Mesenchymal stem cell (in vitro differentiated cells and primary cell): ENCODE measurements around the gene MSRB3.

Experiments
- DNase-seq: peaks from one replicate; pipeline ENCODE4 v3.0.0-alpha.2; 2013
- H2AFZ ChIP-seq: one replicate; pipeline ENCODE4 v1.6.1; 2013; ENCODE audit warnings: low read depth, mild to moderate bottlenecking, control low read depth, inconsistent platforms, low read length, moderate library complexity
- H2AK5ac ChIP-seq: 2 replicates; pipeline ENCODE4 v1.6.1; 2013; ENCODE audit warnings: low read length, moderate library complexity, mild to moderate bottlenecking, inconsistent platforms; ENCODE audit not compliant: severe bottlenecking
- H2BK120ac ChIP-seq: one replicate; pipeline ENCODE4 v1.6.1; 2013; ENCODE audit warnings: low read depth, mild to moderate bottlenecking, inconsistent platforms, low read length, moderate library complexity
- H2BK12ac ChIP-seq, 2 experiments: one replicate each; pipeline ENCODE4 v1.6.1; 2013; ENCODE audit warnings: inconsistent platforms in 2 of 2, low read length in 2 of 2, mild to moderate bottlenecking in 2 of 2, moderate library complexity in 2 of 2, control low read depth in 1 of 2
- H2BK15ac ChIP-seq: one replicate; pipeline ENCODE4 v1.6.1; 2013; ENCODE audit warnings: mild to moderate bottlenecking, low read depth, inconsistent platforms; ENCODE audit not compliant: poor library complexity, severe bottlenecking
- H2BK5ac ChIP-seq: 2 replicates; pipeline ENCODE4 v1.6.1; 2013; ENCODE audit warnings: low read depth, mild to moderate bottlenecking, low read length, control low read depth, inconsistent platforms; ENCODE audit not compliant: poor library complexity, severe bottlenecking
- H3K14ac ChIP-seq, 2 experiments: one replicate each; pipeline ENCODE4 v1.6.1; 2013; ENCODE audit warnings: inconsistent platforms in 2 of 2, low read length in 2 of 2, control low read depth in 1 of 2, mild to moderate bottlenecking in 1 of 2, moderate library complexity in 1 of 2
- H3K18ac ChIP-seq, 2 experiments: one replicate each; pipeline ENCODE4 v1.6.1; 2013; ENCODE audit warnings: inconsistent platforms in 2 of 2, low read length in 2 of 2, control low read depth in 1 of 2, low read depth in 1 of 2, mild to moderate bottlenecking in 1 of 2
- H3K23ac ChIP-seq, 2 experiments: one replicate each; pipeline ENCODE4 v1.6.1; 2013; ENCODE audit warnings: inconsistent platforms in 2 of 2, low read length in 2 of 2, mild to moderate bottlenecking in 2 of 2, moderate library complexity in 2 of 2, control low read depth in 1 of 2
- H3K27ac ChIP-seq: 2 replicates; pipeline ENCODE4 v1.5.1; 2013; ENCODE audit warnings: mild to moderate bottlenecking, moderate library complexity, low read length, control low read depth, inconsistent platforms; ENCODE audit not compliant: poor library complexity, severe bottlenecking
- H3K27me3 ChIP-seq, 2 experiments: 2 replicates each; pipeline versions ENCODE4 v1.6.1 to v1.7.0; 2013; ENCODE audit warnings: low read length in 2 of 2, mild to moderate bottlenecking in 2 of 2, moderate library complexity in 2 of 2, control low read depth in 1 of 2, inconsistent platforms in 1 of 2; ENCODE audit not compliant: control insufficient read depth in 1 of 2, insufficient read depth in 1 of 2
- H3K36me3 ChIP-seq, 2 experiments: 2 replicates each; pipeline versions ENCODE4 v1.6.1 to v1.7.0; 2013; ENCODE audit warnings: low read length in 2 of 2, control low read depth in 1 of 2, inconsistent platforms in 1 of 2, low read depth in 1 of 2, mild to moderate bottlenecking in 1 of 2; ENCODE audit not compliant: insufficient read depth in 2 of 2, control insufficient read depth in 1 of 2
- H3K4ac ChIP-seq, 2 experiments: one replicate each; pipeline ENCODE4 v1.6.1; 2013; ENCODE audit warnings: inconsistent platforms in 2 of 2, low read length in 2 of 2, mild to moderate bottlenecking in 2 of 2, moderate library complexity in 2 of 2, control low read depth in 1 of 2, low read depth in 1 of 2
- H3K4me1 ChIP-seq: 2 replicates; pipeline ENCODE4 v1.6.1; 2013; ENCODE audit warnings: low read depth, low read length, control low read depth; ENCODE audit not compliant: control insufficient read depth, insufficient read depth
- H3K4me2 ChIP-seq: 2 replicates; pipeline ENCODE4 v1.6.1; 2013; ENCODE audit warnings: low read length, mild to moderate bottlenecking, inconsistent platforms; ENCODE audit not compliant: poor library complexity, severe bottlenecking
- H3K4me3 ChIP-seq, 2 experiments: 2 replicates each; pipeline versions ENCODE4 v1.5.1 to v1.7.0; 2013; ENCODE audit warnings: low read length in 2 of 2, mild to moderate bottlenecking in 2 of 2, control low read depth in 1 of 2, low read depth in 1 of 2; ENCODE audit not compliant: insufficient read depth in 1 of 2
- H3K79me1 ChIP-seq: replicated peaks from 2 replicates; pipeline ENCODE4 v1.6.1; 2013; ENCODE audit warnings: mild to moderate bottlenecking, control low read depth, low read length, inconsistent platforms; ENCODE audit not compliant: poor library complexity, severe bottlenecking
- H3K9ac ChIP-seq: 2 replicates; pipeline ENCODE4 v1.7.0; 2013; ENCODE audit warnings: mild to moderate bottlenecking, low read length, moderate library complexity
- H3K9me3 ChIP-seq: 2 replicates; pipeline ENCODE4 v1.7.0; 2013; ENCODE audit warnings: mild to moderate bottlenecking, low read length; ENCODE audit not compliant: control insufficient read depth
- H4K8ac ChIP-seq: one replicate; pipeline ENCODE4 v1.6.1; 2013; ENCODE audit warnings: inconsistent platforms, mild to moderate bottlenecking, low read length, moderate library complexity
- H4K91ac ChIP-seq: one replicate; pipeline ENCODE4 v1.6.1; 2013; ENCODE audit warnings: mild to moderate bottlenecking, low read length, inconsistent platforms
- WGBS: methylation state at CpG from one replicate; pipeline ENCODE4 v1.1.7; 2013; ENCODE audit warnings: mixed read lengths; 5-methylcytosine and 5-hydroxymethylcytosine counted together

Gene MSRB3

DNA sequence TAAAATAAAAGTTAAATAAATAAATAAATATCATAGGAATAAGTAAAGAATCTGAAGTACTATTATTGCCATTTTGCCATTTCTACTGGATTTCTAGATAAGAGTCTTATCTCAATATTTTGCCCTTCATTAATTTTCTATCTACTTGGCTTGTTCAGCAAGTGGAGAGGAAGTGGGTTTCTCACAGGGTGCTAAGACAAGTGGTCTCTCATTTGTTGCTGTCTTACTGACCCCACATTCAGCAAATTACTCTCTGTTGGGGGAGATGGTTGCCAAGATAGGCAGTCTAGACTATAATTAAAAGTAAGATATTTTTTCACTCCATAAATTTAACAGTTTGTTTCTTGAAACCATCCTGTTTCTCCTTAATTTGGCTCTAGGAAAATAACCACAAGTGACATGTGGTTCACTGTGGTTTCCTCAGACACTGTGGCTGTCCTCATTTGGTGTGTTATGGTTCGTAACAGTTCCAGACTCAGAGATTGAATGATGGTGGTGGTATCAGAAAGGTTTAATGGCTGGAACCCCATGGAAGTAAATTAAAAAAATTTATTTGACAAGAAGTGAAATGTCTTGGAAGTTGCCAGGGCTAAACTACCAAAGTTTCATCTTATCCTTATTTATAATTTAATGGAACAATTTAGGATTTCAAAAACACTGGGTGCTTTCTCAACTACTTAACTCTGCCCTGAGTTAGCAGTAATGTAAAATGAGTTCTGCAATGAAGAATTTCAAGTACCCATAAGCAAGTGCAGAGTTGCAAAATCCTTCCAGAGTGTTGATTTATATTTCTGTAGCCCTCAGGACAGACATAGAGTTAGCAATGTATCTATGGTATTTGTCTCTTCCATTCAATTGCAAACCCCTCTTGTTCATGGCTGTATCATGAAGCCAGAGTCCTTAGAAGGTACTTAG, 214.8 kb downstream of the MSRB3 start:
- Histone ChIP-seq H3K23ac (no peak overlapping the region), H3K9me3 (no peaks in the 10 kb centered on the region), H3K27ac (no peak overlapping the region), H2BK120ac (peak overlapping the region; percentile 58), H3K4ac (no peak overlapping the region), H3K79me1 (no peaks in the 10 kb centered on the region), H3K9ac (no peak overlapping the region), H3K4me2 (no peak overlapping the region), H4K91ac (no peak overlapping the region), H3K14ac (no peak overlapping the region), H2BK12ac (peak overlapping the region in 1 of 2 experiments; percentile 12), H2BK5ac (no peak overlapping the region), H3K36me3 (no peaks in the 10 kb centered on the region), H2AFZ (no peak overlapping the region), H2BK15ac (no peak overlapping the region), H2AK5ac (peak overlapping the region; percentile 89), H3K18ac (no peak overlapping the region), H3K27me3 (no peaks in the 10 kb centered on the region), H3K4me3 (no peak overlapping the region), H3K4me1 (peaks cover 17% of the 10 kb centered on the region), H4K8ac (no peak overlapping the region)
- DNase-seq: peak; percentile 63
- WGBS: 33% methylated on average over 1 of the region's 1 CpG

DNA sequence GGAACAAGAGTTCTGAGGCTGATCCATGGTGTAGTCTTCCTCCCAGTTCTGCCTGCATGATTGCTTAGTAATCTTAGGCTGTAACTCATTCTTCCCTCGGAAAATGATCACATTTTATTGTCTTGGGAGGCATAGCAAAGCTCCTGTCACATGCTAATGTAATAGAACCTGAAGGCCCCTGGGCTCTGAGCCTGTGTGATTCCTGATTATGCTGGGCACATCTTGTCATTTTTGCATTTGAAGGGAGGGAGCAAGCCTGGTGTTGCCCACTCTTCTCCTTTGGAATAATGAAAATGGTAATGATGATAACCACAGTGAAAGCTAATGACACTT, 215.4 kb downstream of the MSRB3 start:
- Histone ChIP-seq H2BK15ac (no peak overlapping the region), H3K9me3 (no peaks in the 10 kb centered on the region), H4K8ac (peak overlapping the region; percentile 59), H2AK5ac (no peak overlapping the region), H3K79me1 (no peaks in the 10 kb centered on the region), H2BK12ac (peak overlapping the region; percentile 7 to 62), H2BK5ac (no peak overlapping the region), H4K91ac (no peak overlapping the region), H3K4me2 (no peak overlapping the region), H3K4me3 (no peak overlapping the region), H2BK120ac (peak overlapping the region; percentile 58), H3K23ac (no peak overlapping the region), H3K4ac (no peak overlapping the region), H2AFZ (no peak overlapping the region), H3K18ac (no peak overlapping the region), H3K14ac (no peak overlapping the region), H3K9ac (no peak overlapping the region), H3K4me1 (peaks cover 17% of the 10 kb centered on the region), H3K27ac (peak overlapping the region; percentile 7), H3K27me3 (no peaks in the 10 kb centered on the region), H3K36me3 (no peaks in the 10 kb centered on the region)
- 27% methylated on average over 1 of the region's 1 CpG for WGBS
- no peak for DNase-seq

DNA sequence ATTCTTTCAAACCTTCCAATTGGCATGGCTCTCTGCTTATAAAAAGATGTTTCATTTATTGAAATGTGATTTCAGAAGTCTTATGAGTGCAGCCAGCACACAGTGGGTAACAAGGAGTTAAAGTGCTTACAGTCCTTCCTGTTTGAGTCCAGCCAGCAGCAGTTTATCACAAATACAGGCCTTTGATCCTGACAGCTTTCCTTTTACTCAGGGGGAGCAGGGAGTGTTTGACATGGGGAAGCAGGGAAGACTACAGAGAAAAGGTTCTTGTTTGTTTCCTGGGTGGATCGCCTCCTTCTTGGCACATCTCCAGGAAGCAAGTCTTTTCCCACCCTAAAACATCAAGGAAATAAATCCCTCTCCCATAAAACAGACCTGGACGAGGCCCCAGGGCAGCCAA, 216.1 kb downstream of the MSRB3 start:
- H3K4me3 ChIP-seq: no peak overlapping the region
- H3K27ac ChIP-seq: peak overlapping the region; percentile 24
- no peak overlapping the region for H2BK5ac ChIP-seq
- H3K27me3 ChIP-seq: no peaks in the 10 kb centered on the region
- H2AFZ ChIP-seq: no peak overlapping the region
- no peak overlapping the region for H2BK15ac ChIP-seq
- H3K79me1 ChIP-seq: no peaks in the 10 kb centered on the region
- no peak overlapping the region for H3K23ac ChIP-seq
- 6% methylated on average over 1 of the region's 2 CpGs for WGBS
- H4K8ac ChIP-seq: peak overlapping the region; percentile 27
- H3K4me1 ChIP-seq: peaks cover 17% of the 10 kb centered on the region
- peak overlapping the region; percentile 38 to 65 for H3K18ac ChIP-seq
- peak overlapping the region; percentile 71 for H2BK120ac ChIP-seq
- no peaks in the 10 kb centered on the region for H3K36me3 ChIP-seq
- H3K9ac ChIP-seq: no peak overlapping the region
- no peak overlapping the region for H4K91ac ChIP-seq
- peak overlapping the region; percentile 5 to 24 for H3K4ac ChIP-seq
- DNase-seq: peak; percentile 50
- H3K4me2 ChIP-seq: no peak overlapping the region
- H2AK5ac ChIP-seq: peak overlapping the region; percentile 58
- H3K14ac ChIP-seq: no peak overlapping the region
- peak overlapping the region in 1 of 2 experiments; percentile 45 for H2BK12ac ChIP-seq
- no peaks in the 10 kb centered on the region for H3K9me3 ChIP-seq

DNA sequence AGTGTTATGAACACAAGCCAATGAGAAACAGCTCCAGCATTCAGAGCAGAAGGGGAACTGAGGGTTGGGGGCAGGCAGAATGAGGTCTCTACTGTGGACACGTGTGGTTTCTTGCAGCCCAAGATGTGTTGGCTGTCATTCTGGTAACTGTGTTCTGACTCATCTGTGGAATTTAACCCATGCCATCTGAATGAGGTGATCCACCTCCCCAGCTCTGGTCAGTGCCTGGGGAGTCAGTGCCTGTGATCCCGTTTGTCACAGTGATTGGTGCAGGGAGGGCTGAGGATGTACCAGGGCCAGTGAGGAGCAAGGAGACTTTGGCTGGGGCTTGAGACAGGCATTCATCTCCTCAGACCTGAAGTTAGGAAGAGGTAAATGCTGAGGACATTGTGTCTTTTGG, 216.8 kb downstream of the MSRB3 start:
- WGBS: 1% methylated on average over 2 of the region's 2 CpGs

More for the DNA sequence above, 216.8 kb downstream of the MSRB3 start:
- Histone ChIP-seq H3K9me3 (no peaks in the 10 kb centered on the region), H3K27me3 (no peaks in the 10 kb centered on the region), H3K18ac (peak overlapping the region; percentile 65 to 86), H3K23ac (no peak overlapping the region), H3K9ac (no peak overlapping the region), H3K27ac (peak overlapping the region; percentile 24), H3K4ac (no peak overlapping the region), H2BK15ac (no peak overlapping the region), H3K36me3 (no peaks in the 10 kb centered on the region), H2AK5ac (peak overlapping the region; percentile 65), H3K4me2 (no peak overlapping the region), H3K4me1 (peaks cover 17% of the 10 kb centered on the region), H2AFZ (no peak overlapping the region), H2BK12ac (peak overlapping the region; percentile 26 to 51), H2BK120ac (peak overlapping the region; percentile 71), H3K4me3 (no peak overlapping the region), H3K79me1 (no peaks in the 10 kb centered on the region), H2BK5ac (peak overlapping the region; percentile 21), H4K8ac (no peak overlapping the region), H3K14ac (peak overlapping the region in 1 of 2 experiments; percentile 19), H4K91ac (no peak overlapping the region)
- DNase-seq: peak; percentile 80
